K562 (cell line): ENCODE data around the gene PPP1CB. TPM values are rescaled to one million over a fixed set of nuclear protein-coding genes. Genes with fewer than 3 reads are reported as not detected.

ENCODE experiments used
- ATAC-seq: fragments of 200-7000 bp; cut with Tn5 transposase; 3 replicates; pipeline ENCODE4 v1.9.1; 2020; ENCODE audit warnings: moderate library complexity
- BruUV-seq: library from RNA; stranded (reverse); fragments of 400-500 nt; replicated peaks from 2 replicates; lab custom pipeline; 2021; lab: Mats Ljungman, UMichigan
- CTCF ChIA-PET: fragments of 300-600 bp; formaldehyde crosslinking; extraction: SDS; loops from one replicate; lab custom pipeline; 2021; ENCODE audit warnings: low intra/inter-chr PET ratio; lab: Yijun Ruan, JAX
- POLR2A ChIA-PET: fragments of 300-600, 350-650 bp; sonication (Branson Sonifier 250); formaldehyde crosslinking; extraction: SDS; loops from one replicate; lab custom pipeline; 2021; ENCODE audit warnings: antibody characterized with exemption, inconsistent platforms; lab: Yijun Ruan, JAX
- DNase-seq, 4 experiments: peaks; one replicate each; pipeline versions ENCODE4 v3.0.0 to v3.0.0-alpha.2; 2011 to 2018; ENCODE audit warnings: low spot score in 3 of 4, mixed read lengths in 3 of 4; ENCODE audit errors: extremely low read depth in 1 of 4
- FAIRE-seq: peaks from 2 replicates; lab custom pipeline; 2011; peaks lifted over from hg19 to GRCh38; lab: Jason Lieb, UNC
- H2AFZ ChIP-seq: 2 replicates; pipeline ENCODE4 v1.6.0; 2011; ENCODE audit warnings: low read depth, low read length, control low read depth, inconsistent platforms
- H3K27ac ChIP-seq: fragments of 200-600 bp; 3 replicates; pipeline ENCODE4 v1.8.0; 2011; ENCODE audit warnings: low read depth, mild to moderate bottlenecking, control low read depth, inconsistent platforms, low read length, moderate library complexity, mixed read lengths; ENCODE audit errors: extremely low read depth
- H3K27me3 ChIP-seq, 2 experiments: fragments of 300-600 bp in 1 of 2; 2 replicates in 1 of 2; 3 replicates in 1 of 2; pipeline versions ENCODE4 v1.6.0 to v1.8.0; 2011; ENCODE audit warnings: inconsistent platforms in 2 of 2, low read length in 2 of 2, mild to moderate bottlenecking in 1 of 2, mixed read lengths in 1 of 2, moderate library complexity in 1 of 2; ENCODE audit not compliant: control insufficient read depth in 2 of 2, insufficient read depth in 2 of 2
- H3K36me3 ChIP-seq: fragments of 300-600 bp; 3 replicates; pipeline ENCODE4 v1.8.0; 2011; ENCODE audit warnings: mild to moderate bottlenecking, low read length, inconsistent platforms; ENCODE audit not compliant: control insufficient read depth, insufficient read depth
- H3K4me1 ChIP-seq, 2 experiments: fragments of 200-600 bp in 1 of 2; replicated peaks in 1 of 2; 2 replicates in 1 of 2; 3 replicates in 1 of 2; pipeline versions ENCODE4 v1.5.1 to v1.8.0; 2011; ENCODE audit warnings: inconsistent platforms in 2 of 2, low read length in 2 of 2, mild to moderate bottlenecking in 1 of 2, mixed read lengths in 1 of 2, moderate library complexity in 1 of 2; ENCODE audit not compliant: control insufficient read depth in 2 of 2, insufficient read depth in 2 of 2
- H3K4me2 ChIP-seq: 2 replicates; pipeline ENCODE4 v1.6.1; 2011; ENCODE audit warnings: low read length, control low read depth, inconsistent platforms, mixed read lengths; ENCODE audit not compliant: insufficient read depth
- H3K4me3 ChIP-seq: fragments of 200-600 bp; sonication (generic), shearing (Covaris generic); 2 replicates; pipeline ENCODE4 v1.5.1; 2016; ENCODE audit warnings: control low read depth, inconsistent platforms
- H3K79me2 ChIP-seq: fragments of 200-600 bp; 3 replicates; pipeline ENCODE4 v1.8.0; 2011; ENCODE audit warnings: low read length, inconsistent platforms; ENCODE audit not compliant: control insufficient read depth, insufficient read depth
- H3K9ac ChIP-seq, 2 experiments: 2 replicates each; pipeline versions ENCODE4 v1.6.0 to v1.6.1; 2011; ENCODE audit warnings: low read depth in 2 of 2, low read length in 2 of 2, control low read depth in 1 of 2, inconsistent platforms in 1 of 2, mild to moderate bottlenecking in 1 of 2, mixed read lengths in 1 of 2; ENCODE audit not compliant: insufficient read depth in 1 of 2
- H3K9me1 ChIP-seq: one replicate; pipeline ENCODE4 v1.6.0; 2011; ENCODE audit warnings: inconsistent platforms, mild to moderate bottlenecking, low read length, moderate library complexity; ENCODE audit not compliant: control insufficient read depth, insufficient read depth
- H3K9me3 ChIP-seq: replicated peaks from 2 replicates; pipeline ENCODE4 v1.5.1; 2011; ENCODE audit warnings: low read depth, low read length, inconsistent platforms; ENCODE audit not compliant: control insufficient read depth, insufficient read depth
- H4K20me1 ChIP-seq: replicated peaks from 2 replicates; pipeline ENCODE4 v1.6.1; 2011; ENCODE audit warnings: low read length, inconsistent platforms, mixed read lengths; ENCODE audit not compliant: control insufficient read depth, insufficient read depth
- CHD1 ChIP-seq: fragments of 200-600 bp; sonication (generic); IDR thresholded peaks from one replicate; pipeline ENCODE4 v1.6.1; 2012; ENCODE audit warnings: mild to moderate bottlenecking, moderate library complexity, low read length, inconsistent platforms
- DDX20 ChIP-seq: fragments of 450-650 bp; IDR thresholded peaks from 2 replicates; pipeline ENCODE4 v1.6.1; 2016; ENCODE audit warnings: missing genetic modification characterization, low read depth, mild to moderate bottlenecking, missing compliant biosample characterization, moderate library complexity
- ETV1 ChIP-seq: fragments of 450-650 bp; conservative IDR thresholded peaks from 2 replicates; pipeline ENCODE4 v1.6.1; 2016; ENCODE audit warnings: missing genetic modification characterization, control low read depth, low read depth, missing compliant biosample characterization
- EWSR1 ChIP-seq: fragments of 450-650 bp; IDR thresholded peaks from 2 replicates; pipeline ENCODE4 v1.6.1; 2018; ENCODE audit warnings: borderline replicate concordance, mild to moderate bottlenecking, low read depth, moderate library complexity; ENCODE audit not compliant: partially characterized antibody
- FOXA3 ChIP-seq, 2 experiments: fragments of 450-650 bp in 1 of 2; sonication (generic) in 1 of 2; formaldehyde crosslinking; IDR thresholded peaks in 1 of 2; conservative IDR thresholded peaks in 1 of 2; 2 replicates each; pipeline versions ENCODE4 v1.4.0 to v1.8.0; 2020 to 2022; ENCODE audit warnings: mild to moderate bottlenecking in 2 of 2, missing genetic modification reagents in 1 of 2
- FOXK1 ChIP-seq: sonication (generic); formaldehyde crosslinking; IDR thresholded peaks from 2 replicates; pipeline ENCODE4 v1.8.0; 2022; ENCODE audit warnings: missing genetic modification reagents, mild to moderate bottlenecking, borderline replicate concordance
- FOXO4 ChIP-seq: fragments of 450-650 bp; formaldehyde crosslinking; IDR thresholded peaks from 2 replicates; pipeline ENCODE4 v1.4.0; 2020; ENCODE audit warnings: mild to moderate bottlenecking, moderate library complexity
- HNRNPK ChIP-seq: fragments of 200-400 bp; formaldehyde crosslinking; IDR thresholded peaks from one replicate; pipeline ENCODE4 v1.6.1; 2018; ENCODE audit warnings: mild to moderate bottlenecking, low read depth, low read length; ENCODE audit not compliant: poor library complexity, severe bottlenecking
- NUFIP1 ChIP-seq: fragments of 450-650 bp; IDR thresholded peaks from 2 replicates; pipeline ENCODE4 v1.6.1; 2018; ENCODE audit not compliant: partially characterized antibody
- POLR3A ChIP-seq: IDR thresholded peaks from 2 replicates; pipeline ENCODE4 v1.6.1; 2011; ENCODE audit warnings: borderline replicate concordance, mild to moderate bottlenecking, moderate library complexity; ENCODE audit not compliant: insufficient read length, insufficient read depth; ENCODE audit errors: extremely low read depth
- RBFOX2 ChIP-seq: fragments of 200-400 bp; formaldehyde crosslinking; IDR thresholded peaks from 2 replicates; pipeline ENCODE4 v1.6.1; 2017; ENCODE audit warnings: low read depth, mild to moderate bottlenecking, low read length, moderate library complexity
- ZBTB49 ChIP-seq: sonication (generic); formaldehyde crosslinking; IDR thresholded peaks from 2 replicates; pipeline ENCODE4 v1.8.0; 2022; ENCODE audit warnings: missing genetic modification reagents, mild to moderate bottlenecking, borderline replicate concordance
- ZNF431 ChIP-seq: sonication (generic); formaldehyde crosslinking; IDR thresholded peaks from 2 replicates; pipeline ENCODE4 v1.8.0; 2022; ENCODE audit warnings: mild to moderate bottlenecking, missing genetic modification reagents
- ZNF766 ChIP-seq: fragments of 200-800 bp; sonication (Bioruptor generic); conservative IDR thresholded peaks from 2 replicates; pipeline ENCODE4 v1.6.1; 2016; ENCODE audit warnings: missing genetic modification characterization, missing compliant biosample characterization
- WGBS: fragments of 100-300 bp; shearing (Covaris generic); methylation state at CpG from one replicate; pipeline ENCODE4 v1.1.6; 2016; ENCODE audit warnings: low coverage, mixed read lengths; ENCODE audit not compliant: insufficient coverage; ENCODE audit errors: missing lambda C conversion rate; 5-methylcytosine and 5-hydroxymethylcytosine counted together
- in situ Hi-C: fragments of 300-500 bp; cut with MboI; formaldehyde crosslinking; loops from 4 replicates; pipeline ENCODE4 v1.15.0; 2018; ENCODE audit warnings: inconsistent platforms, mixed read lengths
- intact Hi-C: fragments of 100-400 bp; cut with micrococcal nuclease; formaldehyde crosslinking; loops from 2 replicates; pipeline ENCODE4 v1.14.2; 2022
- polyA plus RNA-seq, 8 experiments: library from polyadenylated mRNA; depleted of rRNA in 4 of 8; stranded (reverse) in 5 of 8; unstranded in 3 of 8; fragments of >200 nt; fragmentation: Nextera tagmentation in 2 of 8; fragmentation: Illumina TruSeq in 1 of 8; extraction: Ambion mirVana in 2 of 8; extraction: Trizol in 1 of 8; gene quantifications; 2 replicates each; pipeline versions ENCODE4 v1.2.1 to v1.2.3, GENCODE V29; 2011 to 2014; ENCODE audit warnings: inconsistent platforms in 1 of 8, missing spikeins in 1 of 8
- total RNA-seq, 7 experiments: library from RNA; depleted of rRNA in 6 of 7; stranded (reverse); fragments of >200 nt in 6 of 7; fragmentation: Illumina TruSeq in 2 of 7; extraction: Trizol in 2 of 7; gene quantifications; 2 replicates each; pipeline versions ENCODE4 v1.2.1 to v1.2.3, GENCODE V29; 2011 to 2021; ENCODE audit warnings: low replicate concordance in 1 of 7

The PPP1CB gene
- total and polyA plus RNA-seq, 9 of the 15 experiments (the other 6 are each of a cell fraction or from before 2014, with no cell fraction given) = 25.6 to 118 (median 58.9) TPM

GRCh38 chr2:28767337-28767736 lies 15.7 kb downstream of the PPP1CB start:
- Histone ChIP-seq H3K27ac (no peak overlapping the region), H3K27me3 (no peaks in the 10 kb centered on the region), H3K9ac (no peak overlapping the region), H3K36me3 (peaks cover 4% of the 10 kb centered on the region; the same call in 2 of the 3 replicates), H3K79me2 (peaks cover 97% of the 10 kb centered on the region), H2AFZ (no peak overlapping the region), H3K4me3 (no peak overlapping the region), H3K9me1 (no peaks in the 10 kb centered on the region), H3K4me1 (peaks cover 0 to 4% of the 10 kb centered on the region in 2 experiments; a peak in 1 of 5 replicates), H3K4me2 (no peak overlapping the region), H4K20me1 (no peaks in the 10 kb centered on the region; the same call in 1 of the 2 replicates), H3K9me3 (no peaks in the 10 kb centered on the region)
- ChIA-PET CTCF (no interaction called here), POLR2A (interaction anchor here (2.5 kb wide), 1 partner anchor 12 kb away, joined by 7 read pairs; no protein-coding TSS in a partner anchor)
- ATAC-seq (no peak), FAIRE-seq (no peak), DNase-seq (no peak)
- BruUV-seq = no TSS peak
- in situ Hi-C loops (loop anchor here (25.0 kb wide), 1 partner anchor 180 kb away; no protein-coding TSS in a partner anchor), intact Hi-C loops (no loop called here)
- 98% methylated on average over 3 of the region's 3 CpGs for WGBS
- TF ChIP-seq ZNF431 (CRISPR knock-in tag) (no peak), FOXK1 (CRISPR knock-in tag) (no peak), ZBTB49 (CRISPR knock-in tag) (no peak), HNRNPK (no peak), POLR3A (no peak), CHD1 (no peak), ZNF766 (CRISPR knock-in tag) (no peak), RBFOX2 (no peak), FOXO4 (CRISPR knock-in tag) (no peak), FOXA3 (CRISPR knock-in tag; conservative IDR thresholded peaks at IDR 0.05 in 1 of 2, IDR thresholded peaks at IDR 0.05 in 1 of 2) (no peak), EWSR1 (no peak), DDX20 (tag) (no peak), NUFIP1 (no peak), ETV1 (tag) (no peak)
